GM12872 (cell line): ENCODE measurements around the gene NOLC1.

Experiments
- TF ChIP-seq, protein P1 (sequence below): IDR thresholded peaks from 3 replicates; pipeline ENCODE4 v1.5.1; 2011; ENCODE audit warnings: low read depth, mild to moderate bottlenecking, low read length, moderate library complexity; ENCODE audit not compliant: insufficient read depth

Gene NOLC1

DNA sequence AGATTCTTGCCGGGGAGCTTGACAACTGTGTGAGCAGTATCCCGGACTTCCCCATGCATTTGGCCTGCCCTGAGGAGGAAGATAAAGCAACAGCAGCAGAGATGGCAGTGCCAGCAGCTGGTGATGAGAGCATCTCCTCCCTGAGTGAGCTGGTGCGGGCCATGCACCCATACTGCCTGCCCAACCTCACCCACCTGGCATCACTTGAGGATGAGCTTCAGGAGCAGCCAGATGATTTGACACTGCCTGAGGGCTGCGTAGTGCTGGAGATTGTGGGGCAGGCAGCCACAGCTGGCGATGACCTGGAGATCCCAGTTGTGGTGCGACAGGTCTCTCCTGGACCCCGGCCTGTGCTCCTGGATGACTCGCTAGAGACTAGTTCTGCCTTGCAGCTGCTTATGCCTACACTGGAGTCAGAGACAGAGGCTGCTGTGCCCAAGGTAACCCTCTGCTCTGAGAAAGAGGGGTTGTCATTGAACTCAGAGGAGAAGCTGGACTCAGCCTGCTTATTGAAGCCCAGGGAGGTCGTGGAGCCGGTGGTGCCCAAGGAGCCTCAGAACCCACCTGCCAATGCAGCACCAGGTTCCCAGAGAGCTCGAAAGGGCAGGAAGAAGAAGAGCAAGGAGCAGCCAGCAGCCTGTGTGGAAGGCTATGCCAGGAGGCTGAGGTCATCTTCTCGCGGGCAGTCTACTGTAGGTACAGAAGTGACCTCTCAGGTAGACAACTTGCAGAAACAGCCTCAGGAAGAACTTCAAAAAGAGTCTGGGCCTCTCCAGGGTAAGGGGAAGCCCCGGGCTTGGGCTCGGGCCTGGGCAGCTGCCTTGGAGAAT is 12.7 kb upstream of the NOLC1 start:
- TF ChIP-seq, protein P1, sequence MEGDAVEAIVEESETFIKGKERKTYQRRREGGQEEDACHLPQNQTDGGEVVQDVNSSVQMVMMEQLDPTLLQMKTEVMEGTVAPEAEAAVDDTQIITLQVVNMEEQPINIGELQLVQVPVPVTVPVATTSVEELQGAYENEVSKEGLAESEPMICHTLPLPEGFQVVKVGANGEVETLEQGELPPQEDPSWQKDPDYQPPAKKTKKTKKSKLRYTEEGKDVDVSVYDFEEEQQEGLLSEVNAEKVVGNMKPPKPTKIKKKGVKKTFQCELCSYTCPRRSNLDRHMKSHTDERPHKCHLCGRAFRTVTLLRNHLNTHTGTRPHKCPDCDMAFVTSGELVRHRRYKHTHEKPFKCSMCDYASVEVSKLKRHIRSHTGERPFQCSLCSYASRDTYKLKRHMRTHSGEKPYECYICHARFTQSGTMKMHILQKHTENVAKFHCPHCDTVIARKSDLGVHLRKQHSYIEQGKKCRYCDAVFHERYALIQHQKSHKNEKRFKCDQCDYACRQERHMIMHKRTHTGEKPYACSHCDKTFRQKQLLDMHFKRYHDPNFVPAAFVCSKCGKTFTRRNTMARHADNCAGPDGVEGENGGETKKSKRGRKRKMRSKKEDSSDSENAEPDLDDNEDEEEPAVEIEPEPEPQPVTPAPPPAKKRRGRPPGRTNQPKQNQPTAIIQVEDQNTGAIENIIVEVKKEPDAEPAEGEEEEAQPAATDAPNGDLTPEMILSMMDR, result no peak

DNA sequence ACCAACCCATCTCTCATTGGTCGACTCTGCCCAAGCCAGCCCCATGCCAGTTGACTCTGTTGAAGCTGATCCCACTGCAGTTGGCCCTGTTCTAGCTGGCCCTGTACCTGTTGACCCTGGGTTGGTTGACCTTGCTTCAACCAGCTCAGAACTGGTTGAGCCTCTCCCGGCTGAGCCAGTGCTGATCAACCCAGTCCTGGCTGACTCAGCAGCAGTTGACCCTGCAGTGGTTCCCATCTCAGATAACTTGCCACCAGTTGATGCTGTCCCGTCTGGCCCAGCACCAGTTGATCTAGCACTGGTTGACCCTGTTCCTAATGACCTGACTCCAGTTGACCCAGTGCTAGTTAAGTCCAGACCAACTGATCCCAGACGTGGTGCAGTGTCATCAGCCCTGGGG is 12.0 kb upstream of the NOLC1 start:
- TF ChIP-seq, protein P1, result no peak

DNA sequence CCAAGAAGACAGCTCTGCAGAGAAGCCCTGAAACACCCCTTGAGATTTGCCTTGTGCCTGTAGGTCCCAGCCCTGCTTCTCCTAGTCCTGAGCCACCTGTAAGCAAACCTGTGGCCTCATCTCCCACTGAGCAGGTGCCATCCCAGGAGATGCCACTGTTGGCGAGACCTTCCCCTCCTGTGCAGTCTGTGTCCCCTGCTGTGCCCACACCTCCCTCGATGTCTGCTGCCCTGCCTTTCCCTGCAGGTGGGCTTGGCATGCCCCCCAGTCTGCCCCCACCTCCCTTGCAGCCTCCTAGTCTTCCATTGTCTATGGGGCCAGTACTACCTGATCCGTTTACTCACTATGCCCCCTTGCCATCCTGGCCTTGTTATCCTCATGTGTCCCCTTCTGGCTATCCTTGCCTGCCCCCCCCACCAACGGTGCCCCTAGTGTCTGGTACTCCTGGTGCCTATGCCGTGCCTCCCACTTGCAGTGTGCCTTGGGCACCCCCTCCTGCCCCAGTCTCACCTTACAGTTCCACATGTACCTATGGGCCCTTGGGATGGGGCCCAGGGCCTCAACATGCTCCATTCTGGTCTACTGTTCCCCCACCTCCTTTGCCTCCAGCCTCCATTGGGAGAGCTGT is 11.2 kb upstream of the NOLC1 start:
- TF ChIP-seq, protein P1, result no peak

DNA sequence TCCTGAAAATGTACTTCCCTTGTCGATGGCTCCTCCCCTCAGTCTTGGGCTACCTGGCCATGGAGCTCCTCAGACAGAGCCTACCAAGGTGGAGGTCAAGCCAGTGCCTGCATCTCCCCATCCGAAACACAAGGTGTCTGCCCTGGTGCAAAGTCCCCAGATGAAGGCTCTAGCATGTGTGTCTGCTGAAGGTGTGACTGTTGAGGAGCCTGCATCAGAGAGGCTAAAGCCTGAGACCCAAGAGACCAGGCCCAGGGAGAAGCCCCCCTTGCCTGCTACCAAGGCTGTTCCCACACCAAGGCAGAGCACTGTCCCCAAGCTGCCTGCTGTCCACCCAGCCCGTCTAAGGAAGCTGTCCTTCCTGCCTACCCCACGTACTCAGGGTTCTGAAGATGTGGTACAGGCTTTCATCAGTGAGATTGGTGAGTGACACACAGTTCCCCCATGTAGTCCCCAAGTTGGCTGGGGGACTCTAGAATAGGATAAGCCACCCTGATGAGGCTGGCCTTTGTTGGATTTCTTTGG is 10.5 kb upstream of the NOLC1 start:
- TF ChIP-seq, protein P1, result no peak

DNA sequence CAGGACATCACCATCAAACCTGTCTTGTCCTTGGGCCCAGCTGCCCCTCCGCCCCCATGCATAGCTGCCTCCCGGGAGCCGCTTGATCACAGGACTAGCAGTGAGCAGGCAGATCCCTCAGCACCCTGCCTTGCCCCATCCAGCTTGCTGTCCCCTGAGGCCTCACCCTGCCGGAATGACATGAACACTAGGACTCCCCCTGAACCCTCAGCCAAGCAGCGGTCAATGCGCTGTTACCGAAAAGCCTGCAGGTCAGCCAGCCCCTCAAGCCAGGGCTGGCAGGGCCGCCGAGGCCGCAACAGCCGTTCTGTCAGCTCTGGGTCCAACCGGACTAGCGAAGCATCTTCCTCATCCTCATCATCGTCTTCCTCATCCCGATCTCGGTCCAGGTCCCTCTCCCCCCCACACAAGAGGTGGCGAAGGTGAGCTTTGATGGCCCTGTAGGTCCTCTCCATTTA is 5.2 kb upstream of the NOLC1 start:
- TF ChIP-seq, protein P1, result no peak

DNA sequence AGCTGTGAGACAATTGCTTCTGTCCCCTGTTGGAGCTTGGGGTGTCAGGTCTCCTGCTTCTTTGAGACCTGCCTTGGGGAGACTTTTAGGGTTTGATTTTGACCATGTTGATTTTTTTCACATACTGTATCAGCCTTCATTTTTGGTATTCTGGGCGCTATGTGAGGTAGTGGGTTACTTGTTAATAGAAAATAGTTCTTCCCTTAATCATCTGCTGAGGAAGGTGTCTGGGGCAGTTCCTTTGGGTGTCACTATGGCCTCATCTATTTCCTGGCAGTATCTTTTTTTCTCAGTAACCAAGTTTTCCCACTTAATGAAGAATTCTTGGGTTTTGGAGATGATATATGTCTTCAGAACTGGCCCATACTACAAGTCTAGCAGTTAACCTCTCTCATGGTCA is 4.6 kb upstream of the NOLC1 start:
- TF ChIP-seq, protein P1, result no peak

DNA sequence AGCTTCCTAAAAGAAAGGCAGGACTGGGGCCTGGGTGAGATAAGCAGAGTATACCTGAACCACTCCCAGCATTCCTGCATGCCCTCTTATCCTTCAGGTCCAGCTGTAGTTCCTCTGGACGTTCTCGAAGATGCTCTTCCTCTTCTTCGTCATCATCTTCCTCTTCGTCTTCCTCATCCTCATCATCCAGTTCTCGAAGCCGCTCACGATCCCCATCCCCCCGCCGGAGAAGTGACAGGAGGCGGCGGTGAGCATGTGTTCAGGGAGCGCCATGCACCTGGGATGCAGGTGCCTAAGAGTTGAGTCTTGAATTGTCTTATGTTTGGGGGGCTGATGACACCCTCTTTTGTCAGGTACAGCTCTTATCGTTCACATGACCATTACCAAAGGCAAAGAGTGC is 3.9 kb upstream of the NOLC1 start:
- TF ChIP-seq, protein P1, result no peak
